NCI-H748 treated with DMSO at 0.1 percent for 48 hours (cell line): ENCODE data around the gene ZBTB7A.

Experiments
- DNase-seq: peaks from one replicate; lab custom pipeline; 2025; lab: John Stamatoyannopoulos, UW

ZBTB7A gene

GRCh38 chr19:4094291-4094690, 27.6 kb upstream of the ZBTB7A start:
- no peak for DNase-seq

DNA sequence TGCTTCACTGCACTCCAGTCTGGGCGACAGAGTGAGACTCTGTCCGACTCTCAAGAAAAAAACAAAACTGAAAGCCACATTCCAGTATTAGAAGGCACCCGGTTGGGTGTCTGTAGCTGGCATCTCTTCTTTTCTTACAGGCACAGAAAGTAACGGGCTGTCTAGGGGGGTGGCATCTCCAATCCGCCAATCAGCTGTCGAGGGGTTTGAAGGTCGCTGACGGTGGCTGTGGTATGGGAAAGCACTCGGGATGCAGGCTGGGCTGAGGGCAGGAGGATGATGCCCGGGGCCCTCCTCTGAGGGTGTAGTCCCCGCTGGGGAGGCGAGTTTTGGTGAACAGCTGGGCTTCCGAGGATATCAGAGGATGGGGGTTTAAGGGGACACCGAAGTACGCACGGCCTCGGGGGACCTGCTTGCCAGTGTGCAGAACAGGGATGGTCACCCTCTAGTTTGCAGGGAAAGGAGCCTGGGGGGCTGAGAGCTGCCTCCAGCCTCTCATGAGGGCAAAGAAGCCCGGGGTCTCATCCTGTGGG, 27.0 kb upstream of the ZBTB7A start:
- no peak for DNase-seq

GRCh38 chr19:4090356-4091220, 23.9 kb upstream of the ZBTB7A start:
- no peak for DNase-seq

DNA sequence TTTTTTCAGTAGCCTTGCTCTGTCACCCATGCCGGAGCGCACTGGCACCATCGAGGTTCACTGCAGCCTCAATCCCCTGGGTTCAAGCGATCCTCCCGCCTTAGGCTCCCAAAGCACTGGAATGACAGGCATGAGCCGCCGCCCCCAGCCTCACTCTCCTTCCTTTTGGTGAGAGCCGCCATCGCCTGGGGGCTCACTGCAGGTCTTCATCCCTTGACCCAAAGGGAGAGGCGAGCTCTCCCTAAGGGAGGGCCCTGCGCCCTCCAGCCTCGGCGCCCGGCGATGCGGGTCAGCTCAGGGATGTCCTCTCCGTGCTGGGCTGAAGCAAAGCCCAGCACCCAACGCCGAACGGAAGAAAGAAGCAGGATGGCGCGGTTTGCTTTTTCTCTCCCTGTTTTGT, 23.2 kb upstream of the ZBTB7A start:
- no peak for DNase-seq

DNA sequence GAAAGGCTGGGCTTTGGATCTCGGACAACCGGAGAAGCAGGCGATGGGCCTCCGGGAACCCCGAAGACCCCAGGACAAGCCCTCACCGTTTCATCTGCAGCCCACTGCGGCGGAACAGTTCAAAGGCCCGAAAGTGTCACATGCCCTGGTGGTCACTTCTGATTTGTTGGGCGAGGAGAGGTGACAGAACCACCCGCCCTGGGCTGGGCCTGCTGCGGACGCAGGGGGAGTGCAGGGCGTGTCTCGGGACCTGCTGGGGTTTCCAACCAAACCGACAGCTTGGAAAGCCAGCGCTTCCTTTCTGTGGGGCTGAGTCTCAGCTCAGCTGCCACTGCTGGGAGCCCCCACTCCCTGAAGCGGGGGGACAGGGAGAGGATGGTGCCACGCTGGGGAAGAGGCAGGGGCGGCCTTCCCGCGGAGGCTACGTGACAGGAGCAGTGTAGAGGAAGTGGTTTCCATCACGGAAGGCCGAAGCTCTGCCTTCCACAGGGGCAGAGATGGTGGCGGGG, 22.8 kb upstream of the ZBTB7A start:
- no peak for DNase-seq

DNA sequence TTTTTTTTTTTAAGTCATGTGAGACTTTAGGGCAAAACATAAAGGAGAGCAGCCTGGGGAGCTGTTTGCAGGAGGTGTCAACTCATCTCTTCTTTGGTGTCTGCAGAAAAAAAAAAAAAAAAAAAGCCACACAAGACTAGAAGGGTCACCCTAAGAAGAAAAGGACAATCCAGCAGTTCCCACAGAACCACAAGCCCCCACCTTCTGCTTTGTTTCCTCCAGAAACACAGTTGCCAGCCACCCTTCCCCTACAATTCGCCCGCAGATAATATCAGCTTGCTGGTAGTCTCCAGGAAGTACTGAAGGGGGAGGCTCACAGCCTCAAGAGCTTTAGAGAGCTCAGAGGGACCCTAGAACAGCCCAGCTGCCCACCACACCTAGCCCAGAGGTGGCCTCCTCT, 22.3 kb upstream of the ZBTB7A start:
- DNase-seq, result no peak

GRCh38 chr19:4087787-4088679, 21.3 kb upstream of the ZBTB7A start:
- DNase-seq, result no peak

DNA sequence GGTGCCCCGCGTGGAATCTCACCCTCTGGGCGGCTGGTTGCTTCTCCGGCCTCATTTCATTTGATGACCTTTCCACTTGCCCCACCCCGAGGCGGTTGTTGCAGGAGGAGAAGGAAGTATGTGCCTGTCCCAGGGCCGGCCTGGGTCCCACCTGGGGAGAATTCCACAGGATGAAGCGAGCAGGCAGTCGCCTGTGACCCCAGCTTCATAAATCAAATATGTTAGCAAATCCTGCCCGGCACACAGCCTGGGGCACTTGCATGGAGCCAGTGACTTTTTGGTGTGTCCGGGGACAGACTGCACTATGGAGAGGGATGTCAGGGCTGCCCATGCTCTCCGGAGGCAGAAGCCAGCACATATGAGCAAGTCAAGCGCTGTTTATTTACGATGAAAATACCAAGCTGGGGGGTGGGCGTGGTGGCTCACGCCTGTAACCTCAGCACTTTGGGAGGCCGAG, 19.7 kb upstream of the ZBTB7A start:
- no peak for DNase-seq

DNA sequence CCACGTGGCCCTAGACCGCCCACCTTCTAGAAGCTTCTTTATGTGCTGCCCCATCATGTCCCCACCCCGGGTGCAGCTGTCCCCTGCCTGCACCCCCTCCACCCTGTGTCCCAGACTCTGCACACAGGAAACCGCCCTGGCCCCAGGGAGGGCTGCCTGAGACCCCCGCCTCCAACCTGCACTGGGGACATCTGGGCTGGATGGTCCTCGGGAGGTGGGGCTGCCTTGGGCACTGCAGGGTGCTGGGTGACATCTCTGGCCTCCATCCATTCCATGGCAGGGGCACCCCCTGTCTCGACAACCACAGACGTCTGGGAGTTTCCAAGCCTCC, 17.8 kb upstream of the ZBTB7A start:
- DNase-seq, result no peak

GRCh38 chr19:4083677-4084546, 17.2 kb upstream of the ZBTB7A start:
- DNase-seq, result no peak

- no peak for DNase-seq
Observed at GRCh38 chr19:4082172-4082571, 15.5 kb upstream of the ZBTB7A start.

DNA sequence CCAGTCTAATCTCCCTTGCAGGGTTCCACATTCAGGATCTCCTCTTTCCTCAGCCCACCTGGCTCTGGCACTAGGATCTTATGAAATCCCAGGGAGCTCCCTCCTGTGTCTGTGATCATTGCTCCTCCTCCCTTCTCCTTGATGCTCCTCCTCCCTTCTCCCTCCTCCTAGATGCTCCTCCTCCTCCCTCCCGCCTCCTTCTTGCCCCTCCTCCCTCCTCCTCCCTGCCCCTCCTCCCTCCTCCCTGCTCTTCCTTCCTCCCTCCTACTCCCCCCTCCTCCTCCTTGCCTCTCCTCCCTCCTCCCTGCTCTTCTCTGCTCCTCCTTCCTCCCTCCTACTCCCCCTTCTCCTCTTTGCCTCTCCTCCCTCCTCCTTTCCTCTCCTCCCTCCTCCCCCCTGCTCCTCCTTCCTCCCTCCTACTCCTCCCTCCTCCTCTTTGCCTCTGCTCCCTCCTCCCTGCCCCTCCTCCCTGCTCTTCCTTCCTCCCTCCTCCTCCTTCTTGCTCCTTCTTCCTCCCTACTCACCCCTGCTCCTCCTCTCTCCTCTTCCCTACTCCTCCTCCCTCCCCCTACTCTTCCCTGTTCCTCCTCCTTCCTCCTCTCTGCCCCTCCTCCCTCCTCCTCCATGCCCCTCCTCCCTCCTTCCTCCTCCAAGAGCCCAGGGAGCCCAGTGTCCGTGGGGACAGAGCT, 14.9 kb upstream of the ZBTB7A start:
- DNase-seq, result no peak

DNA sequence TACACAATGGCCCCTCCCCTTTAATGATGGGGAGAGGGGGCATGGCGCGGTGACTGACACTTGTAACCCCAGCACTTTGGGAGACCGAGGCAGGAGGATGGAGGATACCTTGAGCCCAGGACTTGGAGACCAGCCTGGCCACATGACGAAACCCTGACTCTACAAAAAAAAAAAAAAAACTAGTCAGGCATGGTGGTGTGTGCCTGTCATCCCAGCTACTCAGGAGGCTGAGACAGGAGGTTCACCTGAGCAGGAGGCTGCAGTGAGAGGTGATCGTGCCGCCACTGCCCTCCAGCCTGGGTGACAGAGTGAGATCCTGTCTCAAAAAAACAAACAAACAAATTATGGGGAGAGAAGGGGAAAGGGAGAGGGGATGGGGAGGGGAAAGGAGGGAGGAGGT, 13.8 kb upstream of the ZBTB7A start:
- no peak for DNase-seq

DNA sequence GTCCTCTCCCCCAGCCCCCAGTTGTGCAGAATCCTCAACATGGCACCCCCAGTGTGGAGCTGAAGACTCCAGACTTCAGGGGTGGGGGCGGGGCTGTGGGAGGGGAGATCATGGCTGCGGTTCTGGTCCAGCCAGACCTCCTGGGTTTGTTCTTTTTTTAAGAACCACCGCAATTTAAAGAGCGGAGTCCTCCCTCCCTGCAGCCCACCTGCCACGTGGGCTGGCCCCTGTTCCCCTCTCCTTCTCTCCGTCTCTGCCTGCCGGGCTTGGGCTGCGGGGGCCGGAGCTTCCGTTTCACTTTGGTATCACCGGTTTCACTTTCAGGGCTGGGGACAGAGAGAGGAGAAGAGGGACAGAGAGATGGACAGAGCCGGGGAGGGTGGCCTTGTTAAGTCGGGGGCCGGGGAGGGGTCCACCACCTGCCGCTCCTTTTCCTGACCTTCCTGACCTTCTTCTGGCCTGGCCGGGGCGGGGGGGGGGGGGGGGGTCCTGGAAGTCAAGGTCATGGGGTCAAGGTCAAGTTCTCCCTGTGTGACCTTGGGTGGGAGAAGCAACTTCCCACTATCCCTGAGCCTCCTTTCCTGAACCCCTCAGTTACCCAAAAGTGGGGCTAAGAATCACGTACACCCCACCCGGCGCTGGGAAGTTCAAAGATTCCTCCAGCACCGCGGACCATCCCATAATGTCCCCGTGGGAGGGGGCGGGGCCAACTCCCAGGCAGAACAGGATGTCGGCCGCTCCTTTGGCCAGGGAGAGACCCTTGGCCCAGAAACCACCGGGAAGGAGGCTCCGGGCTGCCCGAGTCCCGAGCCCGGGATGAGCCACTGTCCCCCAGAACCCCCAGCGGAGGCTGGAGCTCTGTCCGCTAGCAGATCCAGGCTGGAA, 11.3 kb upstream of the ZBTB7A start:
- DNase-seq, result no peak

DNA sequence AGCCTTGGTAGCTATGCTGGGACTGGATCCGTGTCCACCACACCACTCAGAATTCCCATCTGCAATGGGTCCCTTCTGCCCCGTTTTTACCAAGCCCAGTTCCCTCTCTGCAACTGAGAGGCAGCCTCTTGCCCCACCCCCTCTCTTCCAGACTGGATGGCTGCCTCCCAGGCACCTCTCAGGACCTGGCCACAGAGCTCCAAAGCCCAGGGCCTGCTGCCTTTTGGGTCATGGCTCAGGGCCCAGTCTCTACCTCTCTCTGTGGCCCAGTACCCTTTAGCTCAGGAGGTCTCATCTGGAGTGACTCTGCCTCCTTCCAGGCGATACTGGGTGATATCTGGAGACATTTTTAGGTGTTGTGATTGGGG, 10.3 kb upstream of the ZBTB7A start:
- no peak for DNase-seq

GRCh38 chr19:4075373-4075772, 8.7 kb upstream of the ZBTB7A start:
- no peak for DNase-seq

- DNase-seq, result no peak
Observed at GRCh38 chr19:4071610-4072009, 4.9 kb upstream of the ZBTB7A start.

- DNase-seq, result no peak
Observed at GRCh38 chr19:4069331-4069959, 2.7 kb upstream of the ZBTB7A start.
